Stimulated activated naive B cell treated with anti-CD40 and anti-IgM and Interleukin-4, amounts not matched to agents 10 μg/mL and 1 μg/mL and 100 μg/mL, for 72 hours (primary cell): ENCODE data around the gene RPL21.
"Not testable (repeated sequence)": the region's sequence is repeated elsewhere in the genome, so short reads cannot be mapped to it uniquely, and the experiment has no call there.

ENCODE experiments used
- ATAC-seq, 2 donors: fragments of 150-1000 bp; cut with Tn5 transposase; replicated peaks; 2 replicates each; pipeline ENCODE4 v1.10.0; 2021; ENCODE audit warnings: moderate library complexity in 1 of 2
- DNase-seq: peaks from one replicate; pipeline ENCODE4 v3.0.0; 2021
- H3K27ac Mint-ChIP-seq: one replicate; pipeline ENCODE4 v1.8.0; 2022; ENCODE audit warnings: mild to moderate bottlenecking, mixed read lengths
- H3K27me3 Mint-ChIP-seq, 2 donors: one replicate each; pipeline ENCODE4 v1.8.0; 2022; ENCODE audit warnings: mixed read lengths in 2 of 2
- H3K36me3 Mint-ChIP-seq, 2 donors: one replicate each; pipeline ENCODE4 v1.8.0; 2022; ENCODE audit warnings: mixed read lengths in 2 of 2, mild to moderate bottlenecking in 1 of 2
- H3K4me1 Mint-ChIP-seq, 2 donors: one replicate each; pipeline ENCODE4 v1.8.0; 2022; ENCODE audit warnings: mixed read lengths in 2 of 2, mild to moderate bottlenecking in 1 of 2
- H3K4me3 Mint-ChIP-seq, 2 donors: one replicate each; pipeline ENCODE4 v1.8.0; 2022; ENCODE audit warnings: mild to moderate bottlenecking in 2 of 2, mixed read lengths in 2 of 2, moderate library complexity in 1 of 2
- H3K9me3 Mint-ChIP-seq, 2 donors: one replicate each; pipeline ENCODE4 v1.8.0; 2022; ENCODE audit warnings: mixed read lengths in 2 of 2, mild to moderate bottlenecking in 1 of 2

Gene RPL21

DNA sequence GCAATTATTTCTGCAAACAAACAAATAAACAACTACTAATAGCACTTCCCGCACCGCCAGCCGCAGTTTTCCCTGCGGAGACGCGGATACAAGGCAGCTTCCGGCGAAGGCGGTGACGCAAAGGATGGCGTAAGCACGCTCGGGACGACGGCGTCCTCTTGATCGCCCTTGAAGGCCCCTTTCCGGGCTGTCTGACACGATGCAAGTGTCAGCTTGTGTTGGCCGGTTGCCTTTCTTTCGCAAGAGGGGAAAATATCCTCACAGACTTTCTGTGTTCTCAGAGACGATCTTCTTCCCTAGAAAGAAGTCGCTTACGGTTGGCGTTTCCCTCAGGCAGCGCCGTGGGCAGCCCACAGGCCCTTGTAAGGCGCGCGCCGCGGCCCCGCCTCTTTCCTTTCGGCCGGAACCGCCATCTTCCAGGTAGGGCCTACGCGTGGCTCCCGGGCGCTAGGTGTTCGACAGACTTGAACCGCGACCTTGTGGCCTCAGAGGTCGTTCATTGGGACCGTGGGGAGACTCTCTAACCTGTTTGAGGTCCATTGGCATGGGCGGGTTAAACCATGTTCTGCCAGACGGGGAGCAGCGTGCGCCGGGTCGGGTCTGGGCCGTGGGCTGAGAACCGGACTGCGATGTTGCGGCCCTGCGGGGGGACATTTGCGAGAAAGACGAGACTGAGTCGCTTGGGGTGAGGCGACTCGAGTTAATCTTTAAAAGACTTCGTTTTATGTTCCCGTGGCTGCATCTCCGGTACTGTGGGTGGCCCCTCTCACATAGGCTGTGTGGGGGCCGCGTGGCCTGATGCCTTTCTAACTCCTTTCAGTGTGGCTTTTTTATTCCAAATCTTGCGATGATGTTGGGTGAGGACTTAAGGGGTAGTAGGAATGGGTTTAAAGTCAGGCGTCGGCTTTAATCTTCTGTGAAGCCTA lies at the start of gene RPL21:
Gene RPL21, plus strand, starts transcription at position 393 of the 926 bp plus-strand sequence. CDS start 2,219 bp downstream, outside the sequence.
- peak; percentile 91 for DNase-seq
- H3K9me3 Mint-ChIP-seq, result no peaks in the 10 kb centered on the region
- peaks cover 10 to 48% of the 10 kb centered on the region in 2 donors for H3K4me1 Mint-ChIP-seq
- peak within 1 kb of the TSS; percentile 96 for H3K4me3 Mint-ChIP-seq
- H3K27me3 Mint-ChIP-seq, result no peaks in the 10 kb centered on the region
- H3K36me3 Mint-ChIP-seq, result peaks cover 33 to 43% of the 10 kb centered on the region in 2 donors
- H3K27ac Mint-ChIP-seq, result peak within 1 kb of the TSS; percentile 100
- ATAC-seq, result peak; percentile 95 to 97

DNA sequence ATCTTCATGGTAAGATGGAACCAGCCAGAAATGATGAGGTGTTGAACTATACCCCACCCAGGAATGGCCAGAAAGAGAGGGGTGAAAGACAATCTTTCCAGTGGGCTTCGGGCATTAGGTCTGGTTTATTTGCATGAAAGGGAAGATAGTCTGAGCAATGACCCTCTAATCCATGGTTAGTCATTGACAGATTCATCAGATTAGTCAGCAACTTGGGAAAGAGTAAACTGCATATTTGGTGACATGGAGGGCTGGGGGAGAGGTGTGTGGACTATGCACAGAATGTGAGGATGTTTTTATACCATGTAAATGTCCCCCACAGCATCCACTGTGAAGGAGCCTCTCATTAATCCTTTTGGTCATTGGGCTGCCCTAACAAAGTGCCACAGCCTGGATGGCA lies 49.7 kb upstream of the RPL21 start:
- Mint-ChIP-seq H3K4me3 (no peak overlapping the region), H3K27me3 (no peaks in the 10 kb centered on the region), H3K27ac (no peak overlapping the region), H3K4me1 (no peaks in the 10 kb centered on the region), H3K9me3 (no peaks in the 10 kb centered on the region), H3K36me3 (peaks cover 0 to 5% of the 10 kb centered on the region in 2 donors)
- DNase-seq, result no peak
- no peak for ATAC-seq

DNA sequence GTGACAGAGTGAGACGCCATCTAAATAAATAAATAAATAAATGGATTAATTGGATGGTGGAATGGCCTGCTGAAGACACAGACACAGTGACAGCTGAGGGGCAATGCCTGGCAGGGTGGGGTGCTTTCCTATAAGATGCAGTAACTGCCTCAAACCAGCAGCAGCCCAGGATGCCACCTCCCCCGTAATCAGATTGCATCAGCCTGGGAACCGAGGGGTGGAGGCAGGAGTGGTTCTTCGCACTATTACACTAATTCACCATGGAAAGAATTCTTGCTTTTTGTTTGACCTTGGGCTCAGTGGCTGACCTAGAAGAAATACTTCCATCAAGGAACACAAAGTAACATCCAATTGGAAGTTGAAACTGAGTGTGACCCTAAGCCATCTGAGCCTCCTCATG lies 48.2 kb upstream of the RPL21 start:
- H3K27me3 Mint-ChIP-seq, result no peaks in the 10 kb centered on the region
- H3K4me1 Mint-ChIP-seq, result no peaks in the 10 kb centered on the region
- DNase-seq (no peak), ATAC-seq (no peak)
- H3K9me3 Mint-ChIP-seq, result no peaks in the 10 kb centered on the region
- H3K4me3 Mint-ChIP-seq, result no peak overlapping the region
- peaks cover 4 to 5% of the 10 kb centered on the region in 2 donors for H3K36me3 Mint-ChIP-seq
- H3K27ac Mint-ChIP-seq, result no peak overlapping the region

DNA sequence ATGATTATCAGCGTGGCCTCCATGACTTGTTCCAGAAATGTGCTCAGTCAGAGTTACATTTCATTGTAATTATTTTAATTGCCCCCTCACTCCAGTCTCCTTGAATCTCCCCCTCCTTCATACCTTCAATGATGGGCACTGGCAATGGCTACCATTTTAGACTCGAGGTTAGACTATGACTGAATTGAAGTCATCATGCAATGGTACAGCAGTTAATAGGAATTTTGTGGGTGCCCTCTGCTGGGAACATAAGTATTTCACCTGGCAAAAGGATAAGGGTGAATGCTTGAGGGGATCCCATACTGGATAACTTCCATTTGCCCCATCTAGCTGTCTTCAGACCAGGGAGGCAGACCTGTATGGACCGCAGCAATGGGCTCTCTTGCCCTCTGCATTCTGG lies 47.5 kb upstream of the RPL21 start:
- no peaks in the 10 kb centered on the region for H3K27me3 Mint-ChIP-seq
- ATAC-seq, result no peak
- peaks cover 4 to 5% of the 10 kb centered on the region in 2 donors for H3K36me3 Mint-ChIP-seq
- no peaks in the 10 kb centered on the region for H3K9me3 Mint-ChIP-seq
- no peak for DNase-seq
- H3K4me1 Mint-ChIP-seq, result no peaks in the 10 kb centered on the region
- H3K4me3 Mint-ChIP-seq, result no peak overlapping the region
- no peak overlapping the region for H3K27ac Mint-ChIP-seq

DNA sequence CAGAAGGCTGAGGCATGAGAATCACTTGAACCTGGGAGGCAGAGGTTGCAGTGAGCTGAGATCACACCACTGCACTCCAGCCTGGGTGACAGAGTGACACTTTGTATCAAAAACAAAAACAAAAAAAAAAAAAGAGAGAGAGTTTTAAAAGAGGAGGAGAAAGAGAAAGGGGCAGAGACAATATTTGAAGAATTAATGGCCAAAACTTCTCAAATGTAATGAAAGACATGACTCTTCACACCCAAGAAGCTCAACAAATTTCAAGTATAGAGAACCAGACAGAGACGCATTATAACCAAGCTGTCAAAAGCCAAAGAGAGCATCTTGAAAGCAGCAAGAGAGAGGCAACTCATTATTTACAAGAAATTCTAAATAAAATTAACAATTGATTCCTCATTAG lies 42.8 kb upstream of the RPL21 start:
- ATAC-seq (no peak), DNase-seq (no peak)
- Mint-ChIP-seq H3K27me3 (no peaks in the 10 kb centered on the region), H3K9me3 (peaks cover 3 to 5% of the 10 kb centered on the region in 2 donors), H3K4me1 (no peaks in the 10 kb centered on the region), H3K4me3 (no peak overlapping the region), H3K36me3 (peaks cover 15 to 25% of the 10 kb centered on the region in 2 donors), H3K27ac (no peak overlapping the region)

DNA sequence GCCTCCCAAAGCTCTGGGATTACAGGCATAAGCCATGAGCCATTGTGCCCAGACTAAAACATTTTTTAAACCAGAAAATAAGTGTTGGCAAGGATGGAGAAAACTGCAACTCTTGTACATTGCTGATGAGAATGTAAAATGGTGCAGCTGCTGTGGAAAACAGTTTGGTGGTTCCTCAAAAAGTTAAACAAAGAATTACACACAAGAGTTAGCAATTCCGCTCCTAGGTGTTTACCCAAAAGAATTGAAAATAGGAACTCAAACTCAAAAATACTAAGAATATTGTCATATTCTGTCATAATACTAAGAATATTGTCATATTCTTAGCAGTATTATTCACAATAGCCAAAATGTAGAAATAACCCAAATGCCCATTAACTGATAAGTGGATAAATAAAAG lies 40.1 kb upstream of the RPL21 start:
- H3K27me3 Mint-ChIP-seq, result no peaks in the 10 kb centered on the region
- peaks cover 16 to 32% of the 10 kb centered on the region in 2 donors for H3K36me3 Mint-ChIP-seq
- H3K4me1 Mint-ChIP-seq, result no peaks in the 10 kb centered on the region
- no peak for ATAC-seq
- no peak for DNase-seq
- no peak overlapping the region for H3K27ac Mint-ChIP-seq
- peaks cover 3 to 5% of the 10 kb centered on the region in 2 donors for H3K9me3 Mint-ChIP-seq
- H3K4me3 Mint-ChIP-seq, result no peak overlapping the region

DNA sequence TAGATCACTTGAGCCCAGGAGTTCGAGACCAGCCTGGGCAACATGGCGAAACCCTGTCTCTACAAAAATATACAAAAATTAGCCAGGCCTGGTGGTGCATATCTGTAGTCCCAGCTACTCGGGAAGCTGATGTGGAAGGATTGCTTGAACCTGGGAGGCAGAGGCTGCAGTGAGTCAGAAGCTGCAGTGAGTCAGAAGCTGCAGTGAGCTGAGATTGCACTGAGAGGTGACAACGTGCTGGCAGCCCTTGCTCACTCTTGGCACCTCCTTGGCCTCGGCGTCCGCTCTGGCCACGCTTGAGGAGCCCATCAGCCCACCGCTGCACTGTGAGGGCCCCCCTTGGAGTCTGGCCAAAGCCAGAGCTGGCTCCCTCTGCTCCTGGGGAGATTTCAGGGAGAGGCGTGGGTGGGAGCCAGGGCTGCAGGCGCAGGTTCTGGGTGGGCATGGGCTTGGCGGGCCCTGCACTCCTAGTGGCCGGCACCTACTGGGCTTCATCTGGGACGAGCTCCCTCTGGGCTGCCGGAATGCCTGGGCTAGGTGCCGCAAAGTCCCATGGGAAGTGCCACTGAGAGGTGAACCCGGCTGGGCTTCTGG lies 39.5 kb upstream of the RPL21 start:
- no peaks in the 10 kb centered on the region for H3K4me1 Mint-ChIP-seq
- DNase-seq, result no peak
- no peaks in the 10 kb centered on the region for H3K27me3 Mint-ChIP-seq
- no peak overlapping the region for H3K27ac Mint-ChIP-seq
- ATAC-seq, result no peak
- H3K9me3 Mint-ChIP-seq, result peaks cover 3 to 5% of the 10 kb centered on the region in 2 donors
- H3K4me3 Mint-ChIP-seq, result no peak overlapping the region
- peaks cover 19 to 36% of the 10 kb centered on the region in 2 donors for H3K36me3 Mint-ChIP-seq

DNA sequence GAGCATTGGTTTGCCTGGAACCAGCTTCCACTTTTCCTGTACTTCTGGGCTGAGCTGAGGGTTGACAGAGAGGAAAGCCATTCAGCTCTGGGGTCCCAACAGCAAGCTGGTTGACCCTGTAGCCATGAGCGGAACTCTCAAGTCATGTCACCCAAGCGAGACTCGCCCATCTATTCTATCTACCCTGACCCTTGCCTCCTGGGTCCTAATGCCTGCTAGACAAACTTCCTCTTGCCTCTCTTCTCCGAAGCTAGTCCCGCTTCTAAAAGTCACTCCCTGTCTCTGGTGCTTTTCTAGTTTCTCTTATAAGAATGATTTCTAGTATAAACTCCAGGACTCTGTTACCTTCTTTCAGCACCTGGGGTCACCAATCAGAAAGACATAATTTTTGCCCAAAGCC lies 38.0 kb upstream of the RPL21 start:
- H3K4me1 Mint-ChIP-seq, H3K27ac Mint-ChIP-seq, H3K4me3 Mint-ChIP-seq, H3K27me3 Mint-ChIP-seq, H3K9me3 Mint-ChIP-seq, ATAC-seq, DNase-seq: not testable (repeated sequence)
- H3K36me3 Mint-ChIP-seq, result peaks cover 19 to 32% of the 10 kb centered on the region in 2 donors

DNA sequence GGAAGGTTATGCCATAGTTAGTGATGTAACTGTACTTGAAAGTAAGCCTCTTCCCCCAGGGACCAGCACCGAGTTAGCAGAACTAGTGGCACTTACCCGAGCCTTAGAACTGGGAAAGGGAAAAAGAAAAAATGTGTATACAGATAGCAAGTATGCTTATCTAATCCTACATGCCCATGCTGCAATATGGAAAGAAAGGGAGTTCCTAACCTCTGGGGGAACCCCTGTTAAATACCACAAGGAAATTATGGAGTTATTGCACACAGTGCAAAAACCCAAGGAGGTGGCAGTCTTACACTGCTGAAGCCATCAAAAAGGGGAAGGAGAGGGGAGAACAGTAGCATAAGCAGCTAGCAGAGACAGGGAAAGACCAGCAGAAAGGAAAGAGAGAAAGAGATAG lies 33.6 kb upstream of the RPL21 start:
- peaks cover 22 to 31% of the 10 kb centered on the region in 2 donors for H3K4me1 Mint-ChIP-seq
- not testable (repeated sequence) for ATAC-seq, H3K27ac Mint-ChIP-seq, H3K27me3 Mint-ChIP-seq, H3K9me3 Mint-ChIP-seq, H3K4me3 Mint-ChIP-seq, DNase-seq
- H3K36me3 Mint-ChIP-seq, result peaks cover 27 to 41% of the 10 kb centered on the region in 2 donors

DNA sequence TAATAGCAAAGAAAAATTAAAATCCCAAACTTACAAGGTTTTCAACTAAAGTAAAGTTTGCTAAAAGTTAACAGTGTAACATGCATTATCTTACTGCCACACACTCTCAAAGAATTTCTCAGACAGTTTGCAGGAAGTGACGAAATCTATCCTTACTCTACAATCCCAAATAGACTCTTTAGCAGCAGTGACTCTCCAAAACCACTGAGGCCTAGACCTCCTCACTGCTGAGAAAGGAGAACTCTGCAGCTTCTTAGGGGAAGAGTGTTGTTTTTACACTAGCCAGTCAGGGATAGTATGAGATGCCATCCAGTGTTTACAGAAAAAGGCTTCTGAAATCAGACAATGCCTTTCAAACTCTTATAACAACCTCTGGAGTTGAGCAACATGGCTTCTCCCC lies 32.5 kb upstream of the RPL21 start:
- H3K36me3 Mint-ChIP-seq, result peaks cover 25 to 33% of the 10 kb centered on the region in 2 donors
- not testable (repeated sequence) for ATAC-seq, H3K4me3 Mint-ChIP-seq

DNA sequence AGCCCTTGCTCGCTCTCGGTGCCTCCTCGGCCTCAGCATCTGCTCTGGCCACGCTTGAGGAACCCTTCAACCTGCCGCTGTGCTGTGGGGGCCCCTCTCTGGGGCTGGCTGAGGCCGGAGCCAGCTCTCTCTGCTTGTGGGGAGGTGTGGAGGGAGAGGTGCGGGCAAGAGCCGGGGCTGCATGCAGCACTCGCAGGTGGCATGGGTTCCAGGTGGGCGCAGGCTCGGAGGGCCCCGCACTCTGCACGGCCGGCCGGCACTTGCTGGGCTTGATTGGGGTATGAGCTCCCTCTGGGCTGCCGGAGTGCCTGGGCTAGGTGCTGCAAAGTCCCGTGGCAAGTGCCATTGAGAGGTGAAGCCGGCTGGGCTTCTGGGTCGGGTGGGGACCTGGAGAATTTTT lies 31.7 kb upstream of the RPL21 start:
- no peak overlapping the region for H3K4me3 Mint-ChIP-seq
- peaks cover 25 to 29% of the 10 kb centered on the region in 2 donors for H3K36me3 Mint-ChIP-seq
- H3K27ac Mint-ChIP-seq, result no peak overlapping the region
- H3K27me3 Mint-ChIP-seq, result no peaks in the 10 kb centered on the region
- ATAC-seq, result no peak
- peaks cover 7 to 8% of the 10 kb centered on the region in 2 donors for H3K9me3 Mint-ChIP-seq
- peaks cover 30 to 45% of the 10 kb centered on the region in 2 donors for H3K4me1 Mint-ChIP-seq
- no peak for DNase-seq

More for the DNA sequence above, 32.5 kb upstream of the RPL21 start:
- not testable (repeated sequence) for DNase-seq, H3K9me3 Mint-ChIP-seq, H3K27me3 Mint-ChIP-seq, H3K27ac Mint-ChIP-seq
- H3K4me1 Mint-ChIP-seq, result peaks cover 28 to 37% of the 10 kb centered on the region in 2 donors

DNA sequence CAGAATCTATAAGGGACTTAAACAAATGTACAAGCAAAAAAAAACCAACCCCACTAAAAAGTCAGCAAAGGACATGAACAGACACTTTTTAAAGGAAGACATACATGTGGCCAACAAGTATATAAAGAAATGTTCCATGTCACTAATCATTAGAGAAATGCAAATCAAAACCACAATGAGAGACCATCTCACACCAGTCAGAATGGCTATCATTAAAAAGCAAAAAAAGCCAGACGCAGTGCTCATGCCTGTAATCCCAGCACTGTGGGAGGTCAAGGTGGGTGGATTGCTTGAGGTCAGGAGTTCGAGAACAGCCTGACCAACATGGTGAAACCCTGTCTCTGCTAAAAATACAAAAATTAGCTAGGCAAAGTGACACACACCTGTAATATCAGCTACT lies 29.3 kb upstream of the RPL21 start:
- H3K27me3 Mint-ChIP-seq, DNase-seq, H3K9me3 Mint-ChIP-seq, H3K27ac Mint-ChIP-seq: not testable (repeated sequence)
- H3K4me1 Mint-ChIP-seq, result peaks cover 38 to 65% of the 10 kb centered on the region in 2 donors
- peak; percentile 52 to 62 for ATAC-seq
- H3K4me3 Mint-ChIP-seq, result peak overlapping the region in 1 of 2 donors; percentile 47
- H3K36me3 Mint-ChIP-seq, result peaks cover 21 to 26% of the 10 kb centered on the region in 2 donors

DNA sequence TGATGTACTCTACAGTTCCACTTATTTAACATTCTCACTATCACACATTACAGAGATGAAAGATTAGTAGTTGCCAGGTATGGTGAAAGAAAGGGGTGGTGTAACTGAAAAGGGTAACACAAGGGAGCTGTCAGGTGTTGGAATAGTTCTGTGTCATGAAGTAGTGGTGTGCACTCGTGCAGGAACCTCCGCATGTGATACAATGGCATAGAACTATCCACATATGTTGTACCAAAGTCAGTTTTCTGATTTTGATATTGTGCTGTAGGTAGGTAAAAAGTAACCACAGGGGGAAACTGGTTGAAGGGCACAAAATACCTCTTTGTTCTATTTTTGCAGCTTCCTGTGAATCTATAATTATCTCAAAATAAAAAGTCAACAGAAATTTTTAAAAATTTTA lies 24.4 kb upstream of the RPL21 start:
- H3K9me3 Mint-ChIP-seq, result peaks cover 4 to 10% of the 10 kb centered on the region in 2 donors
- no peaks in the 10 kb centered on the region for H3K27me3 Mint-ChIP-seq
- peak overlapping the region; percentile 15 for H3K27ac Mint-ChIP-seq

DNA sequence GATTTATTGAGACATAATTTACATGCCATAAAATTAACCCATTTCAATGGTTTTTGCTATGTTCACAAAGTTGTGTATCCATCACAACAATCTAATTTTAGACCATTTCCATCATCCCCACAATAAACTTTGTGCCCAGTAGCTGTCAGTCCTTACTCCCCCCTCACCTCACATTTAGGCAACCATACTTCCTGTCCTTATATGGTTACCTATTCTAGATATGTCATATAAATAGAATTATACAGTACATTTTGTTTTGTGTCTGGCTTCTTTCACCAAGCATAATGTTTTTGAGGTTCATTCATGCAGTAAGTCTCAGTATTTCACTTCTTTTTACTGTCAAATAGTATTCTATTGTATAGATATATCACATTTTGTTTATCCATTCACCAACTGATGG lies 23.2 kb upstream of the RPL21 start:
- no peaks in the 10 kb centered on the region for H3K27me3 Mint-ChIP-seq
- DNase-seq (no peak), ATAC-seq (peak; percentile 54 to 63)
- H3K4me3 Mint-ChIP-seq, result no peak overlapping the region
- H3K36me3 Mint-ChIP-seq, result peaks cover 14 to 18% of the 10 kb centered on the region in 2 donors
- peaks cover 16 to 43% of the 10 kb centered on the region in 2 donors for H3K4me1 Mint-ChIP-seq
- peaks cover 4 to 8% of the 10 kb centered on the region in 2 donors for H3K9me3 Mint-ChIP-seq
- H3K27ac Mint-ChIP-seq, result peak overlapping the region; percentile 48

More for the DNA sequence above, 24.4 kb upstream of the RPL21 start:
- DNase-seq (no peak), ATAC-seq (peak; percentile 81 to 84)
- H3K4me3 Mint-ChIP-seq, result peak overlapping the region; percentile 68 to 70
- peaks cover 6 to 8% of the 10 kb centered on the region in 2 donors for H3K36me3 Mint-ChIP-seq
- peaks cover 27 to 54% of the 10 kb centered on the region in 2 donors for H3K4me1 Mint-ChIP-seq
